AG04450 (cell line): ENCODE measurements around the gene MYO3A. TPM values are rescaled to one million over a fixed set of nuclear protein-coding genes. Genes with fewer than 3 reads are reported as not detected.
"Not testable (repeated sequence)": the region's sequence is repeated elsewhere in the genome, so short reads cannot be mapped to it uniquely, and the experiment has no call there.

Experiments used
- CTCF ChIA-PET: fragments of 300-600, 350-600 bp; formaldehyde crosslinking; extraction: SDS; loops from one replicate; lab custom pipeline; 2022; ENCODE audit warnings: antibody characterized with exemption, inconsistent platforms; lab: Charles Lee
- POLR2A ChIA-PET: fragments of 350-600 bp; formaldehyde crosslinking; extraction: SDS; loops from one replicate; lab custom pipeline; 2021; ENCODE audit warnings: antibody characterized with exemption, inconsistent platforms; lab: Yijun Ruan, JAX
- DNase-seq: peaks from one replicate; pipeline ENCODE4 v3.0.0-alpha.2; 2011; ENCODE audit warnings: low read depth, low spot score
- H3K27ac ChIP-seq: one replicate; pipeline ENCODE4 v1.5.1; 2012; ENCODE audit warnings: low read depth, low read length, control low read depth
- H3K27me3 ChIP-seq: one replicate; pipeline ENCODE4 v1.6.0; 2012; ENCODE audit warnings: low read length; ENCODE audit not compliant: control insufficient read depth, insufficient read depth
- H3K4me3 ChIP-seq: 2 replicates; pipeline ENCODE4 v1.5.1; 2011; ENCODE audit warnings: mild to moderate bottlenecking, low read depth, low read length, control low read depth
- H3K9me3 ChIP-seq: 2 replicates; pipeline ENCODE4 v1.5.1; 2012; ENCODE audit warnings: low read length; ENCODE audit not compliant: control insufficient read depth, insufficient read depth
- polyA plus RNA-seq: library from polyadenylated mRNA; depleted of rRNA; stranded (reverse); fragments of >200 nt; gene quantifications from 2 replicates; pipeline ENCODE4 v1.2.3, GENCODE V29; 2011
- TF ChIP-seq, protein P1 (sequence below): IDR thresholded peaks from 2 replicates; pipeline ENCODE4 v1.5.1; 2011; ENCODE audit warnings: low read depth, low read length, control low read depth, inconsistent platforms

MYO3A gene
- polyA plus RNA-seq, 1 experiment: not detected

DNA sequence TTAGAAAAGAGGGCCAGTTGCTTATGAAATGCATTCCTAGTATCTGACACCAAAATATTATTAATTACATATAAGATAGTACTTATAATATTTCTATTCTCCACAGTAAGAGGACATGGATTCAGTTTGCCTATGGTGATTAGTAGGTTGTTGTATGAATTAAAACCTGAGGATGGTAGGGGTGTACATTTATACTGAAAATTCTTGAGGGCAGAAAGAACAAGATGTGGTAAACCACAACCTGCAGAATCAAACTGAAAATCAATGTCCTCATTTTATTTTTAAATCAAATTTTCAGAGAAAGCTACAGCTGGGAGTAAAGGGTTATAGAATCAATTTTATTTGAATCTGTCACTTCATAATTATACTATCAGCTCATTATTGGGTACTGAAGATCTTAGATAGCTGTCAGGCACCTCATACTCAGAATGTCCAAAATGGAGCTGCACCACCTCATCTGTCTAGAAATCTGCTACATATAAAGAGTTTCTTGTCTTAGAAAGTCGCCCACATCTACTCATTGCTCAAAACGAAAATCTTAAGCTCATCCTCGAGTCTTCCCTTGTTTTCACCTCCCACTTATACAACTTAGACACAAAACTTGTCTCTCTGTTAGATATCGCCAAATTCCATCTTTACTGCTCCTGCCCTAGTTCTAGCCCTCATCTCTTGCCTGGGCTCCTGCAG, 65.4 kb downstream of the MYO3A start:
- H3K4me3 ChIP-seq: no peak overlapping the region
- peaks cover 15% of the 10 kb centered on the region for H3K9me3 ChIP-seq
- TF ChIP-seq, protein P1, sequence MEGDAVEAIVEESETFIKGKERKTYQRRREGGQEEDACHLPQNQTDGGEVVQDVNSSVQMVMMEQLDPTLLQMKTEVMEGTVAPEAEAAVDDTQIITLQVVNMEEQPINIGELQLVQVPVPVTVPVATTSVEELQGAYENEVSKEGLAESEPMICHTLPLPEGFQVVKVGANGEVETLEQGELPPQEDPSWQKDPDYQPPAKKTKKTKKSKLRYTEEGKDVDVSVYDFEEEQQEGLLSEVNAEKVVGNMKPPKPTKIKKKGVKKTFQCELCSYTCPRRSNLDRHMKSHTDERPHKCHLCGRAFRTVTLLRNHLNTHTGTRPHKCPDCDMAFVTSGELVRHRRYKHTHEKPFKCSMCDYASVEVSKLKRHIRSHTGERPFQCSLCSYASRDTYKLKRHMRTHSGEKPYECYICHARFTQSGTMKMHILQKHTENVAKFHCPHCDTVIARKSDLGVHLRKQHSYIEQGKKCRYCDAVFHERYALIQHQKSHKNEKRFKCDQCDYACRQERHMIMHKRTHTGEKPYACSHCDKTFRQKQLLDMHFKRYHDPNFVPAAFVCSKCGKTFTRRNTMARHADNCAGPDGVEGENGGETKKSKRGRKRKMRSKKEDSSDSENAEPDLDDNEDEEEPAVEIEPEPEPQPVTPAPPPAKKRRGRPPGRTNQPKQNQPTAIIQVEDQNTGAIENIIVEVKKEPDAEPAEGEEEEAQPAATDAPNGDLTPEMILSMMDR: no peak
- H3K27ac ChIP-seq: no peak overlapping the region
- CTCF ChIA-PET: no interaction called here
- POLR2A ChIA-PET: no interaction called here
- no peak for DNase-seq
- no peaks in the 10 kb centered on the region for H3K27me3 ChIP-seq

DNA sequence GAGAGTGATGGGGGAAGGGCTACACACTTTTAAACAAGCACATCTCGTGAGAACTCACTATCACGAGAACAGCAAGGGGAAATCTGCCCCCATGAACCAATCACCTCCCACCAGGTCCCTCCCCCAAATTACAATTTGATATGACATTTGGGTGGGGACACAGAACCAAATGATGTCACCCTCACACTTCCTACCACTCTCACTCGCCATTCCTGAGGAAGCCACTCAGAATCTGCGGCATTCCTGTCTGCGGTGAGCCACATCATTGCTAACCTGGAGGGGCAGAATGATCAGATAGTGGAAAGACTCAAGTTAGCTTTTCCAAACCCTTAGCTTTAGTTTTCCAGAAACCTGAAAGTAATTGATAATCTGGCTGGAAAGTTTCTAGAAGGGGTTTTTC, 66.9 kb downstream of the MYO3A start:
- TF ChIP-seq, protein P1: no peak
- POLR2A ChIA-PET: no interaction called here
- Histone ChIP-seq H3K9me3 (peaks cover 15% of the 10 kb centered on the region), H3K27me3 (no peaks in the 10 kb centered on the region), H3K27ac (no peak overlapping the region), H3K4me3 (no peak overlapping the region)
- CTCF ChIA-PET: no interaction called here
- no peak for DNase-seq

DNA sequence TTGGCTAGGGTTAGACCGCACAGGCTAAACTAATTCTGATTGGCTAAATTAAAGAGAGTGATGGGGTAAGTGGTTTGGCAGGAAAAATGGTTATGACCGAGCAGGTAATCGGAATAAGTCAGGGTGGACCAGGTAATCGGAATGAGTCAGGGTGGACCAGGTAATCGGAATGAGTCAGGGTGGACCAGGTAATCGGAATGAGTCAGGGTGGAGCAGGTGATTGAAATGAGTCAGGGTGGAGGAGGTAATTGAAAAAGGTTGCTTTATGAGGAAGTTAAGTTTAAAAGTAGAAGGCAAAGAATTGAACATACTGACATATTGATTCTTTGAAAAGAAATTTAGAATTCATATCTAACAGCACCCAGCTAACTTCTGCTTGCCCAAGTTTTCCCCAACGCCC, 68.4 kb downstream of the MYO3A start:
- DNase-seq, POLR2A ChIA-PET, H3K27ac ChIP-seq, H3K4me3 ChIP-seq, H3K27me3 ChIP-seq, CTCF ChIA-PET: not testable (repeated sequence)
- H3K9me3 ChIP-seq: peaks cover 15% of the 10 kb centered on the region

DNA sequence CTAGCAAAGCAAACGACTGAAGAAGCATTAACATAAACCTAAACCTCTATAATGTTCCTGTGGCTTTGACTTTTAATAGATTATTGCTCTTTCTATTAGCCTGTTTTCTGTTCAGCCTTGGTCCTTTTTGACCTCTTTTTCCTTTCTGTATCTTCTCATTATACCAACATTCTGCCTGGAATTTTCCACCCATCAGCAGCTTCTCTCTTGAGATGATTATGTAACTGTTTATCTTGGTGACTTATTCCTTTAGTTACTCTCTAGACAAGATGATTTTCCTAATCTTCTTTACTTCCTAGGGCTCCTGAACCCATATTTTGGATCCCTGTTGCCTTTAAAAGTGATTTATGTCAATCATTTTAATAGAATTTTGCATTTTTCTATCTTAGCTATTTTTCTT, 81.1 kb downstream of the MYO3A start:
- H3K4me3 ChIP-seq: no peak overlapping the region
- CTCF ChIA-PET: no interaction called here
- H3K27ac ChIP-seq: no peak overlapping the region
- POLR2A ChIA-PET: no interaction called here
- no peak for DNase-seq
- H3K27me3 ChIP-seq: no peaks in the 10 kb centered on the region
- TF ChIP-seq, protein P1: no peak
- peaks cover 13% of the 10 kb centered on the region for H3K9me3 ChIP-seq

- Histone ChIP-seq H3K4me3 (no peak overlapping the region), H3K27ac (no peak overlapping the region), H3K27me3 (no peaks in the 10 kb centered on the region), H3K9me3 (peaks cover 3% of the 10 kb centered on the region; the same call in 1 of the 2 replicates)
- no peak for DNase-seq
- ChIA-PET CTCF (no interaction called here), POLR2A (no interaction called here)
- TF ChIP-seq, protein P1: no peak
Measured at GRCh38 chr10:26022831-26023230, 88.8 kb downstream of the MYO3A start.
